KBM-7 (cell line): ENCODE results near the gene TREML1.
"Not testable (repeated sequence)": the region's sequence is repeated elsewhere in the genome, so short reads cannot be mapped to it uniquely, and the experiment has no call there.

Experiments
- DNase-seq: peaks from one replicate; pipeline ENCODE4 v3.0.0-alpha.2; 2015
- in situ Hi-C: fragments of 300-500 bp; cut with MboI; formaldehyde crosslinking; loops from 2 replicates; pipeline ENCODE4 v1.14.3; 2020; ENCODE audit warnings: low sequenced_read_pairs, low pct_unique_long_range_greater_than_20kb, mixed read lengths

The TREML1 gene

GRCh38 chr6:41157323-41157722 is 3.2 kb upstream of the TREML1 start:
- in situ Hi-C loops = no loop called here
- DNase-seq = no peak

GRCh38 chr6:41156771-41157170 is 2.6 kb upstream of the TREML1 start:
- no peak for DNase-seq
- in situ Hi-C loops = no loop called here

- no peak for DNase-seq
- in situ Hi-C loops = no loop called here
These were observed 1.9 kb upstream of the TREML1 start for GRCh38 chr6:41156001-41156400.

DNA sequence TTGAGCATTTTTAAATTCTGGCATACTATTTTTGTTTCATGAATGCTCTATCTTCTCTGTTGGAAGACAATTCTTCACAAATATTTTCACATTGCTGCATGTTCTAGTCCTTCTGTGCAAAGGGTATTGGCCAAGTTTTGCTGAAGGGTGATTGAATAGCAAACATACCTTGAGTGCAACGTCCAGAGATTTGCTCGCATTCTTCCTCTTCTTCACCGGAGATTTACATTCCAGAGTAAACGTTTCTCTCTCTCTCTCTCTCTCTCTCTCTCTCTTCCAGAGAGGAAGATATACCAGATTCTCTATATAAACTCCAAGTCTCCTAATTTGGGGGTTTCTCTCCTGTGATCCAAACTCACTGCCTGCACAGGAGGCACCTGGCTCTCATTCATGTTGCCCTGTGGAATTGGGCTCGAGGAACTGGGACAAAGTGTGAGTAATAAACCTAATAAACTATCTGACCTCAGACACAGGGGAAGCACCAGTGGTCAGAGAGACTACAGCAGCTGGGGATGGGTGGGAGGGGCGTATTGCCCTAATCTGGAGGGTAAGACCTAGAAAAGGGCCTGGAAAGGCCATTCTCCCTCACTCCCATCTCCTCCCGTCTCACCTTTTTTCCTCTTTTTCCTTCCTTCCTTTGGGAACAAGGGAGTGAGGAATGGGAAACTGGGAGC is 1.1 kb upstream of the TREML1 start:
- in situ Hi-C loops = no loop called here
- DNase-seq = no peak

- DNase-seq = no peak
- in situ Hi-C loops = no loop called here
These were observed 696 bp downstream of the TREML1 start for GRCh38 chr6:41153451-41153850.

GRCh38 chr6:41150671-41151070 is 3.5 kb downstream of the TREML1 start:
- in situ Hi-C loops = no loop called here
- DNase-seq = no peak

GRCh38 chr6:41147917-41148316 is 6.2 kb downstream of the TREML1 start:
- in situ Hi-C loops = no loop called here
- no peak for DNase-seq

GRCh38 chr6:41136911-41137310 is 17.2 kb downstream of the TREML1 start:
- no peak for DNase-seq
- in situ Hi-C loops = no loop called here

DNA sequence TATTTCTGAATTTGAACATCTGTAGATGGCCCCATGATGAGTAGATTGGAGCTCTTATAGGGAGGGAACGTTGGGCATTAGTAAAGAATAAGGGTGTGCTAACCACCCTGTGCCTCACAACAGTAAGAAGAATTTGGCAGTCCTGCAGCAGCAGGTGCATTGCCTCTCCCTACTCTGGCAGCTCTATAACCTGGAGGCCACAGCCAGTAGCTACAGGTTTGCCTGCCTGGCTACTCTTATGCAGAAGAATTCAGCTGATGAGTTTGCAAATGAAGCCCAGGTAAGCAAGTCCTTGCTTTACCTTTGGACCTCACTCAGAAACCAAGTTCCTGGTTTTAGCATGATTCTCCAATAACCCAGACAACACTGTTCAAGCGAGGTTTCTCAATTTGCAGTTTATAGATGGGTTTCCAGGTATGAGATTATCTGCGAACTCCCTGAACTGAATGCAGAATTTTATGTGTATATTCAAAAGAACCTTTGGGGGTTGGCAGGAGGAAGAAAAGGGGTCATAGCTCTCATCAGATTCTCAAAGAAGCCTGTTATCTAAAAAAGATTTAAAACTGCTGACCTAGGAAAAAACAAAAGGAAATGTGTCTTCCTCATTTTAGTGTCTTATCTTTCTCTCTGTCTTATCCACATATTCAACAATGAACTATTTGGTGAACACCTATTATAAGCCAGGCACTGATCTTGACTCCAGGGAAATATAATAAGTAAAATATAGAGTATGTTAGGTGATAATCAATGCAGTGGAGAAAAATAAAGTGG is 18.9 kb downstream of the TREML1 start:
- in situ Hi-C loops = no loop called here
- DNase-seq = no peak

DNA sequence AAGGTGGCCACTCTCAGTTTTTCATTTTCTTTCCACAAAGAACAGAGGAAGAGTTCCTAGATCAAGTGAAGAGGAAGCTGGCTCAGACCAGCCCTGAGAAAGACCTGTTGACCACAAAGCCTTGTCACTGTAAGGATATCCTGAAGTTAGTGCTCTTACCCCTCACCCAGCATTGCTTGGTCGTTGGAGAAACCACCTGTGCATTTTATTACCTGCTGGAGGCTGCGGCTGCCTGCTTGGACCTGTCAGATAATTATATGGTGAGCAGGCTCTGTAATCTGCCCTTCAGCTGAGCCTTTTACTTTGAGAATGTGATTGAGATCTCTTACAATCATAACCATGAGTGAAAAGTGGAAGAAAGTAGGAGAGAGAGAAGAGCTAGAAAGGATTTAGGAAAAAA is 21.9 kb downstream of the TREML1 start:
- in situ Hi-C loops = no loop called here
- DNase-seq = no peak

- DNase-seq = no peak
- in situ Hi-C loops = no loop called here
These were observed 28.9 kb downstream of the TREML1 start for GRCh38 chr6:41125282-41125681.

GRCh38 chr6:41122918-41123317 is 31.2 kb downstream of the TREML1 start:
- in situ Hi-C loops = no loop called here
- DNase-seq = no peak

- in situ Hi-C loops = no loop called here
- DNase-seq = no peak
These were observed 31.8 kb downstream of the TREML1 start for GRCh38 chr6:41122373-41122772.

GRCh38 chr6:41120058-41120457 is 34.1 kb downstream of the TREML1 start:
- DNase-seq = no peak
- in situ Hi-C loops = no loop called here

DNA sequence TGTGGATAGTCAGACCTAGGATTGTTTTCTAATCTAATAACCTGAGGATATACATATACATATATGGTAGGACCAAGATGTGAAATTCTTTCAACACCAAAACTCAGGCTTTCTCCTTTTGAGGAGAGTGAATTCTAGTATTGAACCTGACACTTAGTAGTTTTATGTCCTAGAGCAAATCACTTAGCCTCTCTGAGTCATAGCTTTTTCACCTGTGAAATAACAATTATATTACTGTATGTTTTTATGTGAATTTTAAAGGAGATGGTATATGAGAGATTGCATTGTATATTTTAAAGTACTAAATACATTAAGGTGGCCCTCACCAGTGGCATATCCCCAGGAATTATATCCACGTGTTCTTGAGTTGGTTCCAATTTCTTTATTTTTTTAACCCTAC is 34.6 kb downstream of the TREML1 start:
- no peak for DNase-seq
- in situ Hi-C loops = no loop called here

- DNase-seq, in situ Hi-C loops: not testable (repeated sequence)
These were observed 39.1 kb downstream of the TREML1 start for GRCh38 chr6:41115027-41115426.

DNA sequence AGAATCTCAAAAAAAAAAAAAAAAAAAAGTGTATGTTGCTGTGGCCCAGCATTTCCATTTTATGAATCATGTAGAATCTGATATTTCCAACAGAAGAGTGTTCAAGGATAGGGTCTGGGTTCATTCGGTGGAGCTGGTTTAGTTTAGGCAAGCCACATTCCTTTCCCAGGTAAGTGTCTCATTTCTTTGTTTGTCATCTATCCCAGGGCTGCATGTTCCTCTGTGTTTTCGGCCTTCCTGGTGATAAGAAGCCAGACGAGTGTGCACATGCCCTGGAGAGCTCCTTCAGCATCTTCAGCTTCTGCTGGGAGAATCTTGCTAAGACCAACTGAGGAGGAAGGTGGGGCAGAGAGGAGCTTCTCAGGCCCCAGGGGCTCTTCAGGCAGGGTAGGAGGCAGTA is 43.1 kb downstream of the TREML1 start:
- DNase-seq = no peak
- in situ Hi-C loops = no loop called here

DNA sequence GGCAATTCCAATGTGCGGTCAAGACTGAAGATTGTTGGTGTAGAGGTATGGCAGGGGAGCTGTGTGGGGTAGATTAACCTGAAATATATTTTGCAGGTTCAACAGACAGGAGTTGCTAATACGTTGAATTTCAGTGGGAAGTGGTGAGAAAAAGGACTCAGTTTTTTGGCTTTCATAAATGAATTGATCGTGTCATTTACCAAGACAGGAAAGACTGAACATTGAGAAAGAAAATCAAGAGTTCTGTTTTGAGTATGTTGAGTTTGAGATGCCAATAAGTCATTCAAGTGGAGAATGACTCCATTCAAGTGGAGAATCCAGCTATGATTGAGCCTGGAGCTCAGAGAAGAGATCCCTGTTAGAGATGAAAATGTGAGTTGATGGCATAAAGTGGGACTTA is 50.3 kb downstream of the TREML1 start:
- no peak for DNase-seq
- in situ Hi-C loops = no loop called here

DNA sequence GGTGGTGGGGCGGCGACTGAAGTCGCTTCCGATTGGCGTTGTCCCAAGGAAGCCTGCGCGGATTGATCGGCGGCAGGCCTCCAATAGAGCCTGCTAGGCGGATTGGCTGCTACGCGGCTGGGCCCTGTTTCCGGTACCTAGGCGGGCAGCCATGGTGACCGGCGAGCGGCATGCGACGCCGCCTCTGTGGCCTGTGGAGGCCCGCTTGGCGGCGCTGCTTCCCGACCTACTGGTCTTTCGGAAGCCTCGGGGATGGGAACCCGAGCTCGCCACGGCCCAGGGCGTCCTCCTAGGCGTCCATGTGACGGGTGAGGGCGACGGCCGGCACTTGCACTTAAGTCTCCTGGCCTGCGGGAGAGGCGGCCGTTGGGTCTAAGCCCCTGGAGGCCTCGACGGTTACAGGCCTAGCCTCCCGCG is 53.3 kb downstream of the TREML1 start:
- in situ Hi-C loops = no loop called here
- DNase-seq = no peak
